Stimulated activated effector memory CD8-positive, alpha-beta T cell treated with anti-CD3 and anti-CD28 coated beads, Interleukin-12 subunit alpha, Interleukin-12 subunit beta, amount 100 ng/mL, for 72 hours (primary cell): ENCODE measurements around the gene TINAG.
A peak's percentile ranks its signal among the peaks of the same experiment; 100 is the strongest.
"Not testable (repeated sequence)": the region's sequence is repeated elsewhere in the genome, so short reads cannot be mapped to it uniquely, and the experiment has no call there.

ENCODE experiments used
- ATAC-seq: fragments of 150-1000 bp; cut with Tn5 transposase; 2 replicates; pipeline ENCODE4 v1.10.0; 2021
- DNase-seq, 2 donors: peaks; one replicate each; pipeline ENCODE4 v3.0.0; 2021 to 2022; ENCODE audit warnings: low spot score in 2 of 2
- H3K27ac Mint-ChIP-seq: one replicate; pipeline ENCODE4 v1.8.0; 2022; ENCODE audit warnings: mild to moderate bottlenecking, mixed read lengths
- H3K36me3 Mint-ChIP-seq: one replicate; pipeline ENCODE4 v1.8.0; 2022; ENCODE audit warnings: mild to moderate bottlenecking, mixed read lengths
- H3K4me1 Mint-ChIP-seq: one replicate; pipeline ENCODE4 v1.8.0; 2022; ENCODE audit warnings: mixed read lengths
- H3K4me3 Mint-ChIP-seq: one replicate; pipeline ENCODE4 v1.8.0; 2022; ENCODE audit warnings: mild to moderate bottlenecking, mixed read lengths
- H3K9me3 Mint-ChIP-seq: one replicate; pipeline ENCODE4 v1.8.0; 2022; ENCODE audit warnings: mixed read lengths

Gene TINAG

DNA sequence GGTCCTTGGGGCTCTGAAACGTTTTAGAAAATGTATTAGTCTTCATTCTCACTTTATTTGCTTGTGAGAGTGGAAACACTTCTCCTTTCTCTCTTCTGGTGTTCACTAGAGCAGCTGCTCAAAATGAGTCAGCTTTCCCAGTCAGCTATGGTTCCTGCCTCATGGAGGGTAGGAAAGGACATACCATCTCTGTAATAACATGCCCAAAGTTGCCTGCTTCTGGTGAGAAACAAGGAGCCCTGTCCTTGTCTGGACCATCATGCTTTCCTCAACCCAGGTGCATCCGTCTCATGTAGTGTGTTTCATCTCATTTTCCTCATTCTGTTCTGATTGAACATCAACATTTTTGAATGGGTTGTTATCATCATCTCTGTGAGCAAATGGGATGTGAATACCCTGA is 17.1 kb upstream of the TINAG start:
- Mint-ChIP-seq H3K36me3 (no peaks in the 10 kb centered on the region), H3K4me1 (no peaks in the 10 kb centered on the region), H3K4me3 (no peak overlapping the region), H3K9me3 (peaks cover 19% of the 10 kb centered on the region), H3K27ac (no peak overlapping the region)
- DNase-seq (no peak), ATAC-seq (no peak)

DNA sequence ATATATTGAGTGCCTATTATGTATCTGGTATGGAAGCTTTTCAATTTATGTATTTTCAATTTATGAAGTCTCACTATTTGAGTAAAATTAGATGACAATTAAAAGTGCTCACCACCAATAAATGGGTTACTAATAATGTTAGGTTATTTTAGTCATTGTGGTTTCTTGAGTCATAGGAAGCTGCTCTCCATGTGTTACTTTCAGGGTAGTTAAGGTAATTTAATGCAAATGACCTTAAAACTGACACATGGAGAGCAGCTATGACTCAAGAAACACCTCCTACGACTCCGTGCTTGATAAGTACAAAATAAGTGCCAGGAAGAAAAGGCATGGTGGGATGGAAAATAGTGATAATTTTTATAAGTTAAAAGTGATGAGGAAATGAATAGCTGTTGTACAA is 16.5 kb upstream of the TINAG start:
- DNase-seq (no peak), ATAC-seq (peak; percentile 78)
- Mint-ChIP-seq H3K36me3 (no peaks in the 10 kb centered on the region), H3K4me1 (no peaks in the 10 kb centered on the region), H3K27ac (no peak overlapping the region), H3K4me3 (no peak overlapping the region), H3K9me3 (peaks cover 21% of the 10 kb centered on the region)

DNA sequence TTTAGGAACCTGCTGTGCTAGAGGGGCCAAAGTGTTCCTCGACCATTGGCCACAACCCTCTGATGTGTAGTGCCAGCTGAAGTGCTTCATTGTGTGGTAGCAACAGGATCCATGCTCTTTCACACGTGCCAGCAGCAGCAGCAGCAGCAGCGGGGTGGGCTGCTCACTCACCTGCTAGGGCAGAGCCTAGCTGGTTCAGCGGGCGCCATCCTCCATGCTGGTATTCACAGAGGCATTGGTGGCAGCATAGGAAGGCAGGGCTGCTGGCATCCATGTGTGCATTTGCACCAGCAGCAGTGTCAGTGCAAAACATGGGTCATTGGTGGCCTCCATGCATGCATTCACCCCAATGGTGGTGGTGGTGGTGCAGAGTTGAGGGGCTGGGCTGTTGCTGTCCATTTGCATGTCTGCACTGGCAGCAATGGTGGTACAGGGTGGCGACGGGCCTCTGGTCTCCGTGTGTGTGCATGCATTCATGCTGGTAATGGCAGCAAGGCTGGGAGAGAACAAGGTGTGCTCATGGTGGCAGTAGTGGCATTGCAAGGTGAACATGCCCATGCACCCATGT is 13.2 kb upstream of the TINAG start:
- Mint-ChIP-seq H3K36me3 (no peaks in the 10 kb centered on the region), H3K4me3 (no peak overlapping the region), H3K27ac (no peak overlapping the region), H3K9me3 (peaks cover 12% of the 10 kb centered on the region), H3K4me1 (no peaks in the 10 kb centered on the region)
- ATAC-seq: peak; percentile 8
- DNase-seq: no peak

DNA sequence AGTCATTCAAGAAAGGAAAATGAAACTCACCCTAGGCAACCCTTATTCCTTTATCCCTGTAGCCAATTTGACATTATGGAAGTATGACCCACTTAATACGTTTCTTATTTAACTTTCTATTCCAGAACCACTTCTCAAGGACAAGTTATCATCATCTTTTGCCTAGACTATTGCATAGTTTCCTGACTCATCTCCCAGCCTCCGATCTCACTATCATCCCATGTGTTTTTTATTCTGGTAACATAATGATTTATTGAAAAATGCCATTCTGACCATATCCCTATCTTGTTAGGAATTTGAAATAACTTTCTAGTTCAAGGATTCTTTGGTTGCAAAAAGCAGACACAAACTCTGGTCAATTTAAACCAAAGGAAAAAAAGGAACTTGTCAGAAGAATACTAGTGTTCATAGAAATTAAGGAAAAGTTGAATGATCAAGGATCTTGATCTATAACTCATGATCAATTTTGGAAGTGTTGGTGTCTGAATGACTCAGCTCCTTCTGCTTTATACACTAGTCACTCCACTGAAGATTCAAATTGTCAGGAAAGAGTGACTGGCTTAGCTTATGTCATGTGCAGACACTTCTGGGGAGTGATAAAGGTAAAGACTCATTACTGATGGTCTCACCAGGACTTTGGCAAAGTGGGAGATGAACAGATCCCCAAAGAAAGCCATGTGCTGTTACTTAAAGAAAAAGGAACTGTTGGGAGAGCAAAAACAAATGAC is 8.5 kb upstream of the TINAG start:
- ATAC-seq: no peak
- peaks cover 10% of the 10 kb centered on the region for H3K9me3 Mint-ChIP-seq
- no peak overlapping the region for H3K27ac Mint-ChIP-seq
- H3K4me3 Mint-ChIP-seq: no peak overlapping the region
- H3K36me3 Mint-ChIP-seq: no peaks in the 10 kb centered on the region
- DNase-seq: no peak
- no peaks in the 10 kb centered on the region for H3K4me1 Mint-ChIP-seq

DNA sequence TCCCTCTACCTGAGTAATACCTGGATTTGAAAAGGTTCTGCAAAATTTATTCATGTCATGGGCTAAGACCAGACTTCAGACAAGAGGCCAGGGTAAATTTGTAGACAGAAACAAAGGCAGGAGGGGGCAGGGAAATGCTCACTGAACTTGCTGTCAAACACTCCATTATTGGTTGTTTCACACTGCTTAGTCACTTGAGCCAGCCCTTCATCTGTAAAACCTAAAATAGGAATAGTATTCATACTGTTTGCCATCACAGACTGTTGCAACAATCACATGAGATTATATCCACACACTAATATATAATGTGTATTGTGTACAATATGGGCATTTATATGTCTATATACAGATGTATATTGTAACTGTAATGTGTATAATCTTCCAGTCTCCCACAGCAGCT is 6.5 kb upstream of the TINAG start:
- DNase-seq: no peak
- no peaks in the 10 kb centered on the region for H3K36me3 Mint-ChIP-seq
- H3K4me3 Mint-ChIP-seq: no peak overlapping the region
- H3K4me1 Mint-ChIP-seq: no peaks in the 10 kb centered on the region
- no peak for ATAC-seq
- H3K9me3 Mint-ChIP-seq: peaks cover 4% of the 10 kb centered on the region
- no peak overlapping the region for H3K27ac Mint-ChIP-seq

DNA sequence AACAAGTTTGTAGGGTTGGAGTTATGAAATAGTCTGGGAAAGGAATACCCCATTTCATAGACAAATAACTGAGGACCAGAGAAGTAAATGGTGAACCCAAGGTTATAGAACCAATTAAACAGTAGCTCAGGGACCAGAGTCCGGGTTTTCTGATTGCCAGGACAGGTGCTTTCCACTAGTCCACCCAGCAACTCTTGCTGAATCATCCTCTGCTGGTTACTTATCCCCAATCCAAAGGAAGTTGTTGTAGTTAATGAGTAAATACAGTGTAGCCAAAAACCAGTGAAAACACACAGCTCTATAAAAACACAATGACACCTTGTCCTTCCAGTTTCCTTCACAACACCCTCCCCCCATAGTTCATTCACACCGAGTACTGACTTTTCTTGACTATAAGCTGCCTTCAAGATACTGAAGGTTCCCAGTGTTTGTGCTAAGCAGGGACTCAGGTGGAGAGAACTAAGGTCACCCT is 766 bp upstream of the TINAG start:
- Mint-ChIP-seq H3K27ac (no peak overlapping the region), H3K4me3 (no peak overlapping the region), H3K9me3 (peaks cover 14% of the 10 kb centered on the region), H3K36me3 (no peaks in the 10 kb centered on the region), H3K4me1 (no peaks in the 10 kb centered on the region)
- no peak for ATAC-seq
- no peak for DNase-seq

DNA sequence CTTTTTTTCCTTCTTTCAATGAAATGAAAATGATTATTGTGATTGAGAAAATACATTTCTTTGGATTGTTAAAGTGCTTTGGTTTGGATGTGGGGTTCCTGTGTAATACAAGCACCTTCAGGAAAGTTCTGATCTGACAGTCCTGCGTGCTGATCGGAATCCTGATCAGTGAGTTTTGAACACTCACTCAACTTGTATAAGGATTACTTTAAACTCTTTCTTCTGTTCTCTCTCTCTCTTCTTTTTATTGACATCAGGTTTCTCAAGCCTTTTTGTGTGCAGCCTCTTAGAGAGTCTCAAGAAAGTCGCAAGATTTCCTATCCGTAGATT is 710 bp downstream of the TINAG start:
- Mint-ChIP-seq H3K4me1 (no peaks in the 10 kb centered on the region), H3K4me3 (no peak overlapping the region), H3K36me3 (no peaks in the 10 kb centered on the region), H3K9me3 (peaks cover 14% of the 10 kb centered on the region), H3K27ac (no peak overlapping the region)
- ATAC-seq (no peak), DNase-seq (no peak)

DNA sequence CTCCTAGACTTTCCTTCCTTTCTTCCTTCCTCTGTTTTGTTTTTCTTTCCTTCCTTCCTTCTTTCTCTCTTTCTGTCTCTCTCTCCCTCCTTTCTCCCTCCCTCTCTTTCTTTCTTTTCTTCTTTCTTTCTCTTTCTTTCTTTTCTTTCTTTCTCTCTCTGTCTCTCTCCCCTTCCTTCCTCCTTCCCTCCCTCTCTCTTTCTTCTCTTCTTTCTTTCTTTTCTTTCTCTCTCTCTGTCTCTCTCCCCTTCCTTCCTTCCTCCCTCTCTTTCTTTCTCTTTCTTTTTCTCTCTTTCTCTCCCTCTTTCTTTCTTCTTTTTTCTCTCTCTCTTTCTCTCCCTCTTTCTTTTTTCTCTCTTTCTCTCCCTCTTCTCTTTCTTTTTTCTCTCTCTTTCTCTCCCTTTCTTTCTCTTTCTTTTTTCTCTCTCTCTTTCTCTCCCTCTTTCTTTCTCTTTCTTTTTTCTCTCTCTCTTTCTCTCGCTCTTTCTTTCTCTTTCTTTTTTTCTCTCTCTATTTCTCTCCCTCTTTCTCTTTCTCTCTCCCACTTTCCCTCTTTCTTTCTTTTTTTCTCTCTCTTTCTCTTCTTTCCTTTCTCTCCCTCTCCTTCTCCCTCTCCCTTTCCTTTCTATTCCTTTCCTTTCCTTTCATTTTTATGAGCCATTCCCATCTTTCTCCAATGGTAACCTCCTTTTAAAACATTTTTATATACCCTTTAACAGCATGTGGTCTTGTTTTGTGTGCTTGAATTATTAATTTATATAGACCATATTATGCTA is 2.3 kb downstream of the TINAG start:
- H3K4me1 Mint-ChIP-seq: no peaks in the 10 kb centered on the region
- no peak for DNase-seq
- ATAC-seq: no peak
- peaks cover 12% of the 10 kb centered on the region for H3K9me3 Mint-ChIP-seq
- no peak overlapping the region for H3K27ac Mint-ChIP-seq
- no peaks in the 10 kb centered on the region for H3K36me3 Mint-ChIP-seq
- no peak overlapping the region for H3K4me3 Mint-ChIP-seq

DNA sequence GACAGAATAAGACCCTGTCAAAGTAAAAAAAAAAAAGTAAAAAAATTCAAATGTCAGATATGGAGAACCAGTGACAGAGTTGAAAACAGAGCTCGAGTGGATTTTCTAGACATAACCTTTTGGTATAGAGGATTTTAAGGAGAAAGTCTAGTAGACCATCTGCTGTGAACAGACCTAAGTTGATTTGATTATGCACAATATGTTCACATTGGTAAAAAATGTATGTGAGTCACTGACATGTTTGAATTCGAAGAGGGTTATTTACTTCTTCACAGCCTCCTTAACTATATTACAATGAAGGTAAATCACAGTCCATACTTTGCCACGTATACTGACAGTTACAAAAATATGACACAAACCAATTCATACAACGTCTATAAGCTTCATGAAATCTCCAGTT is 7.4 kb downstream of the TINAG start:
- ATAC-seq (no peak), DNase-seq (no peak)
- Mint-ChIP-seq H3K4me1 (no peaks in the 10 kb centered on the region), H3K27ac (no peak overlapping the region), H3K36me3 (no peaks in the 10 kb centered on the region), H3K9me3 (peaks cover 6% of the 10 kb centered on the region), H3K4me3 (no peak overlapping the region)

DNA sequence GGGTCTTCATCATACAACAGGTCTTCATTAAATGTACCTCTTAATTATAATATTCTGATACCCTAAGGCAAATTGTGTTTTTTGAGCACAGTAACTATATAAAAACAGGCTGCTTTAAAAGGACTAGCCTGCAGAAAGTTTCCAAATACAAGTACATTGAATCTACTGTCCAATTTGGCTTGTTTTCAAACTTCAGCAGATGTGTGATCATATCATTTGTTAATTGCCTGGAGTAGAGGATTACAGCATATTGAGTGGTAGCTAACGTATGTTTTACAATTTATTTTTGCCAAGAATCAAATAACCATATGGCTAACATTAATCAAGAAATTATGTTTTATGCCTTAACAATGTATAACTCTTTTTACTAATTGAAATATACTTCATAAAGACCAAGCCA is 12.6 kb downstream of the TINAG start:
- H3K4me1 Mint-ChIP-seq: no peaks in the 10 kb centered on the region
- no peak overlapping the region for H3K4me3 Mint-ChIP-seq
- no peak for ATAC-seq
- no peak overlapping the region for H3K27ac Mint-ChIP-seq
- no peaks in the 10 kb centered on the region for H3K36me3 Mint-ChIP-seq
- no peak for DNase-seq
- H3K9me3 Mint-ChIP-seq: peaks cover 7% of the 10 kb centered on the region

DNA sequence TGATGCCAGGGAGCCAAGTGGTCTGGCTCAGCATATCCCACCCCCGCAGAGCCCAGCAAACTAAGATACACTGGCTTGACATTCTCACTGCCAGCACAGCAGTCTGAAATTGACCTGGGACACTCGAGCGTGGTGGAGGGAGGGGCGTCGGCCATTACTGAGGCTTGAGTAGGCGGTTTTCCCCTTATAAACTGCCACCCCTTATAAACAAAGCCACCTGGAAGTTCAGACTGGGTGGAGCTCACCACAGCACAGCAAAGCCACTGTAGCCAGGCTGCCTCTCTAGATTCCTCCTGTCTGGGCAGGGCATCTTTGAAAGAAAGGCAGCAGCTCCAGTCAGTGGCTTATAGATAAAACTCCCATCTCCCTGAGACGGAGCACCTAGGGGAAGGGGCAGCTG is 19.4 kb downstream of the TINAG start:
- no peak for DNase-seq
- H3K27ac Mint-ChIP-seq: no peak overlapping the region
- peaks cover 26% of the 10 kb centered on the region for H3K9me3 Mint-ChIP-seq
- H3K4me3 Mint-ChIP-seq: no peak overlapping the region
- ATAC-seq: no peak
- no peaks in the 10 kb centered on the region for H3K4me1 Mint-ChIP-seq
- H3K36me3 Mint-ChIP-seq: no peaks in the 10 kb centered on the region

DNA sequence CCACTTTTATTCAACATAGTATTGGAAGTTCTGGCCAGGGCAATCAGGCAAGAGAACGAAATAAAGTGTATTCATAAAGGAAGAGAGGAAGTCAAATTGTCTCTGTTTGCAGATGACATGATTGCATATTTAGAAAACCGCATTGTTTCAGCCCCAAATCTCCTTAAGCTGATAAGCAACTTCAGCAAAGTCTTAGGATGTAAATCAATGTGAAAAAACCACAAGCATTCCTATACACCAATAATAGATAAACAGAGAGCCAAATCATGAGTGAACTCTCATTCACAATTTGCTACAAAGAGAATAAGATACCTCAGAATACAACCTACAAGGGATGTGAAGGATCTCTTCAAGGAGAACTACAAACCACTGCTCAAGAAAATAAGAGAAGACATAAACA is 23.3 kb downstream of the TINAG start:
- not testable (repeated sequence) for DNase-seq, H3K27ac Mint-ChIP-seq, ATAC-seq, H3K4me1 Mint-ChIP-seq, H3K36me3 Mint-ChIP-seq, H3K4me3 Mint-ChIP-seq
- H3K9me3 Mint-ChIP-seq: peaks cover 23% of the 10 kb centered on the region

DNA sequence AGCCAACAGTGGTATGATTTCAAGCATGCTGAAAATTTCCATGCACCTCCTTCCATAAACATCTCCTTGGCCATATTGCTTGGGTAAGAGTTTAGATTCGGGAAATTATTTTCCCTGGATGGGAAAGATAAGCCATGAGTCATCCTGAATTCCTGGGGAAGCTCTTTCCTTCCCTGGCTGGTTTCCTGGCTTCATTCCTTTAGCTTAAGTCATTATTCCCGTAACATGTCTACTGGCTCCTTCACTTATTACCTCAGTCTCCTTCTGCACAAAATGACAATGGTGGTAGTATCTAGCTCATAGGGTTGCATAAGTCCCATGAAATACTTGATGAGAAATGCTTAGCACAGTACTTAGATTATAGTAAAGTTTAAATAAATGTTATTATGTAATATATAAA is 27.6 kb downstream of the TINAG start:
- Mint-ChIP-seq H3K27ac (no peak overlapping the region), H3K4me1 (no peaks in the 10 kb centered on the region), H3K36me3 (no peaks in the 10 kb centered on the region), H3K4me3 (no peak overlapping the region), H3K9me3 (peaks cover 3% of the 10 kb centered on the region)
- ATAC-seq (no peak), DNase-seq (no peak)

DNA sequence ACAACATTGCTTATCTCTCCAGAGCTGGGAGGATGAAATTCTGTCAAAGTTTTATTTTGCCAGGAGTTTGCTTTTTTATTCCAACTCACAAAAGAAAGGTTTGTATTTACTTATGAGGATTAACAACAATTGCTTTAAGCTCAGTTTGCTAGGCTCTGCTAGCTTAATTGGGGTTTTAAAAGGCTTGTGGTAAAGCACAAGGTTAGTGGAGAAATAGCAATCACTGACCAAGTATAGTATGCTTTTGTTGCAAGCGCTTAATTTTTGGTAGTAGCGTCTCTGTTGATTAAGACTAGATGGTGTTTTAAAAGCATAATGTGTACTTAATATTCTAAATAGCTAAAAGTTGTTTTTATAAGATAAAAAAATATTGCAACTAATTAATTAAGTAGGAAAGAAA is 45.7 kb downstream of the TINAG start:
- H3K4me3 Mint-ChIP-seq: no peak overlapping the region
- DNase-seq (no peak), ATAC-seq (no peak)
- H3K27ac Mint-ChIP-seq: no peak overlapping the region
- H3K9me3 Mint-ChIP-seq: peaks cover 17% of the 10 kb centered on the region
- no peaks in the 10 kb centered on the region for H3K4me1 Mint-ChIP-seq
- H3K36me3 Mint-ChIP-seq: no peaks in the 10 kb centered on the region

DNA sequence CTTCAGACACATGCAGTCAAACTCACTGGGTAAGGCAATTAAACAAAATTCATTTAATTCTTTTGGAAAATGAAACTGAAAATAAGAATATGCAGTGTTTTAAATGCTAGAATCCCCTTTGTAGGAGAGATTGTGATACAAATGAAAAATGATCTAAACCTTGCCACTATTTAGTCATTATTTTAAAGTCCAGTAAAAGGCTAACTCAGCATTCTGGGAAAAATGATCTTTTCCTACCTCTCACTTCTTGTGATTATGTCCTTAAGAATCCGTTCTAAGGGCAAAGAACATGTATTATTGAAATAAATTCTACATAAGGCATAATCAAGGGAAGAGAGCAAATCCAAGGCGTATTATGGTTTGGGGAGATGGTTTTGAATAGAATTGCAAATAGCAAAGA is 46.4 kb downstream of the TINAG start:
- Mint-ChIP-seq H3K36me3 (no peaks in the 10 kb centered on the region), H3K4me1 (no peaks in the 10 kb centered on the region), H3K9me3 (peaks cover 17% of the 10 kb centered on the region), H3K4me3 (no peak overlapping the region), H3K27ac (no peak overlapping the region)
- DNase-seq (no peak), ATAC-seq (no peak)

DNA sequence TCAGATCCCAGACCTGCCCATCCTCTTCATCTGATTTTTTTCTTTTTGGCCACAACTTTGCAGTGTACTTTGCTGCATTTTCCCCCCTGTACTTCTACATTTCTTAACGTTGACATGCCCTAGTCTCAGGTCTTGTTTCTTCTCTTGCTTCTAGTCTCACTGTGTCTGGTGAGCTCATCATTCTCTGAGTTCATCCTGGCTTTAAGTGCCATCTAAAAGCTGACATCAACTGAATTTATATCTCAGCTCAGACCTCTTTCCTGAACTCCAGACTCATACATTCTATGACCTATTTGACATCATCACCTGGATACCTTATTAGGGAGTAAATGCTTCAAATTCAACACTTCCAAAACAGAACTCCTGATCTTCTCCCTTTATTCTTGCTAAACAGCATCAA is 48.9 kb downstream of the TINAG start:
- DNase-seq: no peak
- Mint-ChIP-seq H3K4me1 (no peaks in the 10 kb centered on the region), H3K9me3 (peaks cover 23% of the 10 kb centered on the region), H3K27ac (no peak overlapping the region), H3K4me3 (no peak overlapping the region), H3K36me3 (no peaks in the 10 kb centered on the region)
- no peak for ATAC-seq
